PC-9 (cell line): ENCODE data around the gene HAND1. TPM values are rescaled to one million over a fixed set of nuclear protein-coding genes. Genes with fewer than 3 reads are reported as not detected.

ENCODE experiments used
- BruUV-seq: library from RNA; stranded (reverse); fragments of 400-500 nt; replicated peaks from 2 replicates; lab custom pipeline; 2021; lab: Mats Ljungman, UMichigan
- CTCF ChIA-PET: fragments of 300-600 bp; sonication (Branson Sonifier 250); formaldehyde crosslinking; loops from one replicate; lab custom pipeline; 2022; ENCODE audit warnings: antibody characterized with exemption; lab: Charles Lee
- POLR2A ChIA-PET: fragments of 300-600 bp; sonication (Branson Sonifier 250); formaldehyde crosslinking; loops from one replicate; lab custom pipeline; 2022; ENCODE audit warnings: antibody characterized with exemption; ENCODE audit not compliant: unreplicated experiment; lab: Charles Lee
- DNase-seq, 2 experiments: peaks; one replicate each; pipeline versions ENCODE4 v3.0.0 to v3.0.0-alpha.2; 2015 to 2022; ENCODE audit warnings: mixed read lengths in 1 of 2
- H2AFZ ChIP-seq: fragments of 200-600 bp; sonication (generic); 2 replicates; pipeline ENCODE4 v1.8.1; 2017; ENCODE audit warnings: antibody characterized with exemption
- H3F3A ChIP-seq: fragments of 200-600 bp; sonication (generic); 2 replicates; pipeline ENCODE4 v1.8.1; 2017; ENCODE audit warnings: antibody characterized with exemption, mild to moderate bottlenecking, low read depth; ENCODE audit not compliant: insufficient read depth
- H3K27ac ChIP-seq: fragments of 200-600 bp; sonication (generic); 2 replicates; pipeline ENCODE4 v1.6.1; 2016; ENCODE audit warnings: mixed run types
- H3K27me3 ChIP-seq: fragments of 200-600 bp; sonication (generic); 2 replicates; pipeline ENCODE4 v1.6.1; 2016; ENCODE audit warnings: low read depth, mixed run types; ENCODE audit not compliant: insufficient read depth
- H3K36me3 ChIP-seq: fragments of 200-600 bp; sonication (generic); 2 replicates; pipeline ENCODE4 v1.6.1; 2016; ENCODE audit warnings: low read depth, mixed run types
- H3K4me1 ChIP-seq: fragments of 200-600 bp; sonication (generic); replicated peaks from 2 replicates; pipeline ENCODE4 v1.6.1; 2016; ENCODE audit warnings: mixed run types; ENCODE audit not compliant: insufficient read depth
- H3K4me2 ChIP-seq: fragments of 200-600 bp; sonication (generic); 2 replicates; pipeline ENCODE4 v1.6.1; 2017; ENCODE audit warnings: mixed run types
- H3K4me3 ChIP-seq: fragments of 200-600 bp; sonication (generic); 2 replicates; pipeline ENCODE4 v1.6.1; 2016; ENCODE audit warnings: mixed run types
- H3K79me2 ChIP-seq: fragments of 200-600 bp; sonication (generic); 2 replicates; pipeline ENCODE4 v1.6.1; 2017; ENCODE audit warnings: low read depth, mixed run types
- H3K9me2 ChIP-seq: fragments of 200-600 bp; sonication (generic); 2 replicates; pipeline ENCODE4 v1.8.1; 2017; ENCODE audit warnings: mild to moderate bottlenecking; ENCODE audit not compliant: insufficient read depth
- H3K9me3 ChIP-seq: fragments of 200-600 bp; sonication (generic); 2 replicates; pipeline ENCODE4 v1.8.1; 2016; ENCODE audit warnings: low read depth; ENCODE audit not compliant: insufficient read depth
- H4K20me1 ChIP-seq: fragments of 200-600 bp; sonication (generic); 2 replicates; pipeline ENCODE4 v1.8.1; 2017; ENCODE audit not compliant: insufficient read depth
- CTCF ChIP-seq: fragments of 200-600 bp; sonication (generic); conservative IDR thresholded peaks from 2 replicates; pipeline ENCODE4 v1.6.1; 2017; ENCODE audit warnings: mixed run types, antibody characterized with exemption, mild to moderate bottlenecking, moderate library complexity
- EZH2 ChIP-seq: fragments of 200-600 bp; sonication (generic); IDR thresholded peaks from 2 replicates; pipeline ENCODE4 v1.8.0; 2017; ENCODE audit warnings: antibody characterized with exemption, low read depth
- intact Hi-C: fragments of 100-400 bp; cut with micrococcal nuclease; formaldehyde crosslinking; loops from one replicate; pipeline ENCODE4 v1.10.0; 2022; ENCODE audit not compliant: unreplicated experiment
- total RNA-seq: library from RNA; stranded (reverse); gene quantifications from 2 replicates; pipeline ENCODE4 v1.2.3, GENCODE V29; 2021

The HAND1 gene
- total RNA-seq, 1 experiment from 2014 or later, result not detected

GRCh38 chr5:154482528-154483449 is 4.8 kb upstream of the HAND1 start:
- H3F3A ChIP-seq, result no peaks in the 10 kb centered on the region
- TF ChIP-seq EZH2 (no peak), CTCF (no peak)

GRCh38 chr5:154481584-154482381 is 3.8 kb upstream of the HAND1 start:
- H3K79me2 ChIP-seq, result no peaks in the 10 kb centered on the region
- no peak overlapping the region for H3K27ac ChIP-seq
- intact Hi-C loops, result no loop called here
- H3K36me3 ChIP-seq, result no peaks in the 10 kb centered on the region
- H3K4me3 ChIP-seq, result no peak overlapping the region
- peaks cover 75% of the 10 kb centered on the region for H3K27me3 ChIP-seq
- no TSS peak for BruUV-seq
- H3F3A ChIP-seq, result no peaks in the 10 kb centered on the region
- DNase-seq, result no peak
- CTCF ChIA-PET, result no interaction called here
- no peaks in the 10 kb centered on the region for H4K20me1 ChIP-seq
- H3K4me2 ChIP-seq, result no peak overlapping the region
- TF ChIP-seq CTCF (no peak), EZH2 (no peak)
- no peak overlapping the region for H2AFZ ChIP-seq
- H3K9me3 ChIP-seq, result no peaks in the 10 kb centered on the region
- H3K9me2 ChIP-seq, result no peaks in the 10 kb centered on the region
- POLR2A ChIA-PET, result no interaction called here
- no peaks in the 10 kb centered on the region for H3K4me1 ChIP-seq

More at GRCh38 chr5:154482528-154483449, 4.8 kb upstream of the HAND1 start:
- BruUV-seq, result no TSS peak
- ChIA-PET CTCF (no interaction called here), POLR2A (no interaction called here)
- no peaks in the 10 kb centered on the region for H3K9me2 ChIP-seq
- no peaks in the 10 kb centered on the region for H4K20me1 ChIP-seq
- H3K79me2 ChIP-seq, result no peaks in the 10 kb centered on the region
- H3K27ac ChIP-seq, result no peak overlapping the region
- intact Hi-C loops, result no loop called here
- H2AFZ ChIP-seq, result no peak overlapping the region
- H3K4me2 ChIP-seq, result no peak overlapping the region
- no peak overlapping the region for H3K4me3 ChIP-seq
- peaks cover 75% of the 10 kb centered on the region for H3K27me3 ChIP-seq
- H3K4me1 ChIP-seq, result no peaks in the 10 kb centered on the region
- H3K36me3 ChIP-seq, result no peaks in the 10 kb centered on the region
- H3K9me3 ChIP-seq, result no peaks in the 10 kb centered on the region
- no peak for DNase-seq

GRCh38 chr5:154480847-154481246 is 2.8 kb upstream of the HAND1 start:
- no peak for DNase-seq
- intact Hi-C loops, result no loop called here
- no peaks in the 10 kb centered on the region for H3K9me3 ChIP-seq
- no peaks in the 10 kb centered on the region for H3K4me1 ChIP-seq
- H3K36me3 ChIP-seq, result no peaks in the 10 kb centered on the region
- no peaks in the 10 kb centered on the region for H4K20me1 ChIP-seq
- no peaks in the 10 kb centered on the region for H3F3A ChIP-seq
- H3K4me2 ChIP-seq, result no peak overlapping the region
- no TSS peak for BruUV-seq
- H3K4me3 ChIP-seq, result no peak overlapping the region
- no peak for TF ChIP-seq EZH2
- no peak for TF ChIP-seq CTCF
- no peak overlapping the region for H3K27ac ChIP-seq
- CTCF ChIA-PET, result no interaction called here
- H3K9me2 ChIP-seq, result no peaks in the 10 kb centered on the region
- peaks cover 69% of the 10 kb centered on the region for H3K27me3 ChIP-seq
- POLR2A ChIA-PET, result no interaction called here
- no peak overlapping the region for H2AFZ ChIP-seq
- H3K79me2 ChIP-seq, result no peaks in the 10 kb centered on the region
